ENCODE results near the gene PCDH9. TPM values are rescaled to one million over a fixed set of nuclear protein-coding genes. Genes with fewer than 3 reads are reported as not detected.

Gene PCDH9
- total and polyA plus RNA-seq, 2 experiments from 2014 or later, result 0.31 to 0.52 TPM

DNA sequence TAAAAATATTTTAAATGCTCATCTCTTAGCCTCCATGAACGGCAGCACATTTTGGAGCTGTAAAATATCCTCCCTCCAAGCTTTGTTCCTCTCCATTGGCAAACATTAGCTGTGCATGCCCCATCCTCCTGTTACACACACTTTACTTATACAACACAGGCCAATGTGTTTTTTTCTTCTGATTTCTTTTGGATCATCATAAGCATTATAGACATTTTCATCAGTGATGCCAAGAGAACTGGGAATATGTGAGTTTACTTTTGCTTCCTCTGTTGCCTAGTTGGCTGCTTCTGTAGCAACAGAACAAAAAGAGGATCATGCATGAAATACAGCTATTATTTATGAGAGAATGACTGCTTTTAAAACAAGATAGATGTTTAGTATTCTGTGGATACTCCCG is 142.6 kb downstream of the PCDH9 start (continued):
- TF ChIP-seq, protein P1, sequence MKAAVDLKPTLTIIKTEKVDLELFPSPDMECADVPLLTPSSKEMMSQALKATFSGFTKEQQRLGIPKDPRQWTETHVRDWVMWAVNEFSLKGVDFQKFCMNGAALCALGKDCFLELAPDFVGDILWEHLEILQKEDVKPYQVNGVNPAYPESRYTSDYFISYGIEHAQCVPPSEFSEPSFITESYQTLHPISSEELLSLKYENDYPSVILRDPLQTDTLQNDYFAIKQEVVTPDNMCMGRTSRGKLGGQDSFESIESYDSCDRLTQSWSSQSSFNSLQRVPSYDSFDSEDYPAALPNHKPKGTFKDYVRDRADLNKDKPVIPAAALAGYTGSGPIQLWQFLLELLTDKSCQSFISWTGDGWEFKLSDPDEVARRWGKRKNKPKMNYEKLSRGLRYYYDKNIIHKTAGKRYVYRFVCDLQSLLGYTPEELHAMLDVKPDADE (IDR thresholded peaks at IDR 0.05), result no peak
- TF ChIP-seq, protein P2, sequence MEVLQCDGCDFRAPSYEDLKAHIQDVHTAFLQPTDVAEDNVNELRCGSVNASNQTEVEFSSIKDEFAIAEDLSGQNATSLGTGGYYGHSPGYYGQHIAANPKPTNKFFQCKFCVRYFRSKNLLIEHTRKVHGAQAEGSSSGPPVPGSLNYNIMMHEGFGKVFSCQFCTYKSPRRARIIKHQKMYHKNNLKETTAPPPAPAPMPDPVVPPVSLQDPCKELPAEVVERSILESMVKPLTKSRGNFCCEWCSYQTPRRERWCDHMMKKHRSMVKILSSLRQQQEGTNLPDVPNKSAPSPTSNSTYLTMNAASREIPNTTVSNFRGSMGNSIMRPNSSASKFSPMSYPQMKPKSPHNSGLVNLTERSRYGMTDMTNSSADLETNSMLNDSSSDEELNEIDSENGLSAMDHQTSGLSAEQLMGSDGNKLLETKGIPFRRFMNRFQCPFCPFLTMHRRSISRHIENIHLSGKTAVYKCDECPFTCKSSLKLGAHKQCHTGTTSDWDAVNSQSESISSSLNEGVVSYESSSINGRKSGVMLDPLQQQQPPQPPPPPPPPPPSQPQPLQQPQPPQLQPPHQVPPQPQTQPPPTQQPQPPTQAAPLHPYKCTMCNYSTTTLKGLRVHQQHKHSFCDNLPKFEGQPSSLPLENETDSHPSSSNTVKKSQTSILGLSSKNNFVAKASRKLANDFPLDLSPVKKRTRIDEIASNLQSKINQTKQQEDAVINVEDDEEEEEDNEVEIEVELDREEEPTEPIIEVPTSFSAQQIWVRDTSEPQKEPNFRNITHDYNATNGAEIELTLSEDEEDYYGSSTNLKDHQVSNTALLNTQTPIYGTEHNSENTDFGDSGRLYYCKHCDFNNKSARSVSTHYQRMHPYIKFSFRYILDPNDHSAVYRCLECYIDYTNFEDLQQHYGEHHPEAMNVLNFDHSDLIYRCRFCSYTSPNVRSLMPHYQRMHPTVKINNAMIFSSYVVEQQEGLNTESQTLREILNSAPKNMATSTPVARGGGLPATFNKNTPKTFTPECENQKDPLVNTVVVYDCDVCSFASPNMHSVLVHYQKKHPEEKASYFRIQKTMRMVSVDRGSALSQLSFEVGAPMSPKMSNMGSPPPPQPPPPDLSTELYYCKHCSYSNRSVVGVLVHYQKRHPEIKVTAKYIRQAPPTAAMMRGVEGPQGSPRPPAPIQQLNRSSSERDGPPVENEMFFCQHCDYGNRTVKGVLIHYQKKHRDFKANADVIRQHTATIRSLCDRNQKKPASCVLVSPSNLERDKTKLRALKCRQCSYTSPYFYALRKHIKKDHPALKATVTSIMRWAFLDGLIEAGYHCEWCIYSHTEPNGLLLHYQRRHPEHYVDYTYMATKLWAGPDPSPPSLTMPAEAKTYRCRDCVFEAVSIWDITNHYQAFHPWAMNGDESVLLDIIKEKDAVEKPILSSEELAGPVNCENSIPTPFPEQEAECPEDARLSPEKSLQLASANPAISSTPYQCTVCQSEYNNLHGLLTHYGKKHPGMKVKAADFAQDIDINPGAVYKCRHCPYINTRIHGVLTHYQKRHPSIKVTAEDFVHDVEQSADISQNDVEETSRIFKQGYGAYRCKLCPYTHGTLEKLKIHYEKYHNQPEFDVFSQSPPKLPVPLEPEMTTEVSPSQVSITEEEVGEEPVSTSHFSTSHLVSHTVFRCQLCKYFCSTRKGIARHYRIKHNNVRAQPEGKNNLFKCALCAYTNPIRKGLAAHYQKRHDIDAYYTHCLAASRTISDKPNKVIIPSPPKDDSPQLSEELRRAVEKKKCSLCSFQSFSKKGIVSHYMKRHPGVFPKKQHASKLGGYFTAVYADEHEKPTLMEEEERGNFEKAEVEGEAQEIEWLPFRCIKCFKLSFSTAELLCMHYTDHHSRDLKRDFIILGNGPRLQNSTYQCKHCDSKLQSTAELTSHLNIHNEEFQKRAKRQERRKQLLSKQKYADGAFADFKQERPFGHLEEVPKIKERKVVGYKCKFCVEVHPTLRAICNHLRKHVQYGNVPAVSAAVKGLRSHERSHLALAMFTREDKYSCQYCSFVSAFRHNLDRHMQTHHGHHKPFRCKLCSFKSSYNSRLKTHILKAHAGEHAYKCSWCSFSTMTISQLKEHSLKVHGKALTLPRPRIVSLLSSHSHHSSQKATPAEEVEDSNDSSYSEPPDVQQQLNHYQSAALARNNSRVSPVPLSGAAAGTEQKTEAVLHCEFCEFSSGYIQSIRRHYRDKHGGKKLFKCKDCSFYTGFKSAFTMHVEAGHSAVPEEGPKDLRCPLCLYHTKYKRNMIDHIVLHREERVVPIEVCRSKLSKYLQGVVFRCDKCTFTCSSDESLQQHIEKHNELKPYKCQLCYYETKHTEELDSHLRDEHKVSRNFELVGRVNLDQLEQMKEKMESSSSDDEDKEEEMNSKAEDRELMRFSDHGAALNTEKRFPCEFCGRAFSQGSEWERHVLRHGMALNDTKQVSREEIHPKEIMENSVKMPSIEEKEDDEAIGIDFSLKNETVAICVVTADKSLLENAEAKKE (CRISPR knock-in tag; IDR thresholded peaks at IDR 0.05), result no peak

DNA sequence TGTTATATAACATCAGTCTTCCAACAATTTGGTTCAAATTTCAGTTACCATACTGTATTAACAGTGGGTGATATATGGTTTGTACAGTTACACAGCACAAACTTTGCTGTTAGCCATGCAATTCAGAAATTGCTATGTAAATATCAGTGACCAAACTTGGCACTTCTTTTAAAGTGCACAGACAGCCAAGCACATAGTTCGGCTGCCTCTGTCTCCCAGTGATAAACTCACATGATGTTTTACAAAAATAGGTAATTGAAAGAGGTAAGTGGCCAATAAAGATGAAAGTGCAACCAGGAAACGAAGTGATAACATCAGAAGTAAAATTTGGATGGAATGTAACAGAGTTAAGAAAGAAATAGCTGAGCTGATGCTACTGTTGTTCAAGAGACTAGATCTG is 143.9 kb downstream of the PCDH9 start:
- no peaks in the 10 kb centered on the region for H3K4me1 Mint-ChIP-seq
- no peaks in the 10 kb centered on the region for H3F3A ChIP-seq (replicated peaks; ENCODE audit: low read depth)
- H3K79me2 ChIP-seq (replicated peaks; ENCODE audit: insufficient read depth), result no peaks in the 10 kb centered on the region
- ATAC-seq (no peak), DNase-seq (ENCODE audit: low spot score) (no peak)
- no peaks in the 10 kb centered on the region for H3K27me3 Mint-ChIP-seq (ENCODE audit: insufficient read depth, low read depth, poor library complexity)
- no peaks in the 10 kb centered on the region for H3K9me3 Mint-ChIP-seq
- H4K20me1 ChIP-seq (replicated peaks; ENCODE audit: insufficient read depth), result no peaks in the 10 kb centered on the region
- H3K9me2 ChIP-seq (ENCODE audit: insufficient read depth), result no peaks in the 10 kb centered on the region
- H3K4me2 ChIP-seq, result no peak overlapping the region
- no peak overlapping the region for H3K27ac ChIP-seq (ENCODE audit: low read depth)
- H3K27ac Mint-ChIP-seq, result no peak overlapping the region
- H3K36me3 ChIP-seq (ENCODE audit: insufficient read depth), result no peaks in the 10 kb centered on the region
- H2AFZ ChIP-seq, result no peak overlapping the region
- H3K36me3 Mint-ChIP-seq (ENCODE audit: low read depth), result no peaks in the 10 kb centered on the region
- no peaks in the 10 kb centered on the region for H3K27me3 ChIP-seq (ENCODE audit: insufficient read depth)
- H3K4me3 Mint-ChIP-seq, result no peak overlapping the region
- H3K4me1 ChIP-seq (ENCODE audit: insufficient read depth), result no peaks in the 10 kb centered on the region
- H3K4me3 ChIP-seq, result no peak overlapping the region
- no peak for TF ChIP-seq STAT1 (IDR thresholded peaks at IDR 0.05; ENCODE audit: unreplicated experiment)
- TF ChIP-seq POLR2AphosphoS5 (IDR thresholded peaks at IDR 0.05; ENCODE audit: low read depth), result no peak
- no peak for TF ChIP-seq CREB1 (CRISPR knock-in tag; IDR thresholded peaks at IDR 0.05; ENCODE audit: low read depth)
- TF ChIP-seq, protein P2 (CRISPR knock-in tag; IDR thresholded peaks at IDR 0.05), result no peak
- no peak for TF ChIP-seq EZH2 (IDR thresholded peaks at IDR 0.05; ENCODE audit: low read depth, unreplicated experiment)
- no peak for TF ChIP-seq NANOG (IDR thresholded peaks at IDR 0.05; ENCODE audit: borderline replicate concordance)
- TF ChIP-seq EZH2phosphoT487 (IDR thresholded peaks at IDR 0.05; ENCODE audit: unreplicated experiment), result no peak

All from GM23338 (cell line).